IMR-90 (cell line): ENCODE data around the gene LRRC18. TPM values are rescaled to one million over a fixed set of nuclear protein-coding genes. Genes with fewer than 3 reads are reported as not detected.

Experiments used
- ATAC-seq: fragments of 200-7000 bp; cut with Tn5 transposase; 2 replicates; pipeline ENCODE4 v1.9.1; 2020; ENCODE audit warnings: low read depth, mild to moderate bottlenecking, moderate library complexity
- BruUV-seq: library from RNA; stranded (reverse); fragments of 400-500 nt; replicated peaks from 2 replicates; lab custom pipeline; 2021; lab: Mats Ljungman, UMichigan
- CTCF ChIA-PET: fragments of 300-600 bp; formaldehyde crosslinking; extraction: SDS; loops from one replicate; lab custom pipeline; 2021; ENCODE audit warnings: antibody characterized with exemption; lab: Yijun Ruan, JAX
- POLR2A ChIA-PET: fragments of 300-600 bp; sonication (Branson Sonifier 250); formaldehyde crosslinking; loops from one replicate; lab custom pipeline; 2022; ENCODE audit warnings: antibody characterized with exemption; ENCODE audit not compliant: unreplicated experiment; lab: Charles Lee
- DNase-seq: peaks from one replicate; pipeline ENCODE4 v3.0.0; 2013
- H2AFZ ChIP-seq: replicated peaks from 2 replicates; pipeline ENCODE3; 2013; ENCODE audit warnings: low read length, mild to moderate bottlenecking; ENCODE audit not compliant: poor library complexity
- H2AK5ac ChIP-seq: 2 replicates; pipeline ENCODE4 v1.6.1; 2013; ENCODE audit warnings: low read depth, low read length, inconsistent platforms
- H2AK9ac ChIP-seq: replicated peaks from 2 replicates; pipeline ENCODE3; 2013; ENCODE audit warnings: mild to moderate bottlenecking, low read depth, low read length, moderate library complexity; ENCODE audit not compliant: poor library complexity
- H2BK120ac ChIP-seq: 2 replicates; pipeline ENCODE4 v1.6.1; 2013; ENCODE audit warnings: low read depth, low read length, inconsistent platforms
- H2BK15ac ChIP-seq: 3 replicates; pipeline ENCODE4 v1.6.1; 2013; ENCODE audit warnings: low read depth, low read length, inconsistent platforms
- H2BK20ac ChIP-seq: 2 replicates; pipeline ENCODE4 v1.6.1; 2013; ENCODE audit warnings: low read depth, mild to moderate bottlenecking, inconsistent platforms, low read length, moderate library complexity
- H2BK5ac ChIP-seq: 2 replicates; pipeline ENCODE4 v1.6.1; 2013; ENCODE audit warnings: mild to moderate bottlenecking, low read depth, low read length, inconsistent platforms; ENCODE audit not compliant: poor library complexity, severe bottlenecking
- H3K14ac ChIP-seq: replicated peaks from 2 replicates; pipeline ENCODE4 v1.6.1; 2013; ENCODE audit warnings: low read depth, low read length, inconsistent platforms
- H3K18ac ChIP-seq: 2 replicates; pipeline ENCODE4 v1.6.1; 2013; ENCODE audit warnings: low read depth, low read length, control low read depth
- H3K23ac ChIP-seq: 2 replicates; pipeline ENCODE4 v1.6.1; 2013; ENCODE audit warnings: low read depth, low read length, inconsistent platforms
- H3K27ac ChIP-seq: 2 replicates; pipeline ENCODE4 v1.5.1; 2013; ENCODE audit warnings: mild to moderate bottlenecking, control low read depth, low read length; ENCODE audit not compliant: insufficient read depth
- H3K27me3 ChIP-seq: 2 replicates; pipeline ENCODE4 v1.6.1; 2013; ENCODE audit warnings: low read length; ENCODE audit not compliant: control insufficient read depth, insufficient read depth
- H3K36me3 ChIP-seq: 2 replicates; pipeline ENCODE4 v1.6.1; 2013; ENCODE audit warnings: low read length, mixed read lengths; ENCODE audit not compliant: control insufficient read depth, insufficient read depth
- H3K4ac ChIP-seq: 2 replicates; pipeline ENCODE4 v1.6.1; 2013; ENCODE audit warnings: low read depth, low read length, inconsistent platforms
- H3K4me1 ChIP-seq: 2 replicates; pipeline ENCODE4 v1.6.1; 2013; ENCODE audit warnings: low read length, mixed read lengths; ENCODE audit not compliant: control insufficient read depth, insufficient read depth
- H3K4me2 ChIP-seq: 2 replicates; pipeline ENCODE4 v1.6.1; 2013; ENCODE audit warnings: low read depth, mild to moderate bottlenecking, control low read depth, low read length, moderate library complexity
- H3K4me3 ChIP-seq: 2 replicates; pipeline ENCODE4 v1.5.1; 2013; ENCODE audit warnings: low read depth, mild to moderate bottlenecking, control low read depth, low read length, moderate library complexity; ENCODE audit not compliant: insufficient read depth
- H3K56ac ChIP-seq: 2 replicates; pipeline ENCODE4 v1.6.1; 2013; ENCODE audit warnings: low read length, inconsistent platforms; ENCODE audit not compliant: insufficient read depth; ENCODE audit errors: extremely low read depth
- H3K79me1 ChIP-seq, 2 experiments: 2 replicates each; pipeline ENCODE4 v1.6.1; 2013; ENCODE audit warnings: low read length in 2 of 2, inconsistent platforms in 1 of 2, low read depth in 1 of 2
- H3K9ac ChIP-seq: 2 replicates; pipeline ENCODE4 v1.6.1; 2013; ENCODE audit warnings: low read depth, low read length, control low read depth
- H3K9me1 ChIP-seq: 2 replicates; pipeline ENCODE4 v1.6.1; 2013; ENCODE audit warnings: low read length, inconsistent platforms; ENCODE audit not compliant: insufficient read depth
- H3K9me3 ChIP-seq: 2 replicates; pipeline ENCODE4 v1.6.1; 2013; ENCODE audit warnings: low read length; ENCODE audit not compliant: control insufficient read depth, insufficient read depth
- H4K20me1 ChIP-seq: 2 replicates; pipeline ENCODE4 v1.6.1; 2013; ENCODE audit warnings: low read length, inconsistent platforms; ENCODE audit not compliant: insufficient read depth
- H4K5ac ChIP-seq: 2 replicates; pipeline ENCODE4 v1.6.1; 2013; ENCODE audit warnings: mild to moderate bottlenecking, low read depth, low read length, control low read depth
- H4K8ac ChIP-seq, 2 experiments: 2 replicates each; pipeline ENCODE4 v1.6.1; 2013; ENCODE audit warnings: low read depth in 2 of 2, low read length in 2 of 2, control low read depth in 1 of 2, inconsistent platforms in 1 of 2
- H4K91ac ChIP-seq: 2 replicates; pipeline ENCODE4 v1.6.1; 2013; ENCODE audit warnings: low read depth, low read length, inconsistent platforms; ENCODE audit not compliant: insufficient read depth
- CEBPB ChIP-seq: IDR thresholded peaks from 2 replicates; pipeline ENCODE4 v1.6.1; 2012; ENCODE audit warnings: low read depth, low read length, improper control_type of control experiment
- ELK1 ChIP-seq: fragments of 150-350 bp; IDR thresholded peaks from 2 replicates; pipeline ENCODE4 v1.6.1; 2016; ENCODE audit warnings: low read depth, mild to moderate bottlenecking, low read length, moderate library complexity, borderline replicate concordance
- WGBS, 2 experiments: methylation state at CpG; one replicate each; pipeline versions ENCODE4 v1.1.5 to v1.1.7; 2013; ENCODE audit warnings: missing lambda C conversion rate in 2 of 2; ENCODE audit not compliant: insufficient read length in 1 of 2; ENCODE audit errors: extremely low coverage in 2 of 2; 5-methylcytosine and 5-hydroxymethylcytosine counted together
- dilution Hi-C: fragments of 300-500 bp; cut with HindIII; formaldehyde crosslinking; loops from one replicate; pipeline ENCODE4 v1.14.3; 2018; ENCODE audit warnings: low sequenced_read_pairs; ENCODE audit not compliant: unreplicated experiment
- in situ Hi-C: fragments of 300-500 bp; cut with MboI; formaldehyde crosslinking; loops from 3 replicates; pipeline ENCODE4 v1.14.3; 2019; ENCODE audit warnings: low sequenced_read_pairs, inconsistent platforms, mixed read lengths
- intact Hi-C: fragments of 100-400 bp; cut with micrococcal nuclease; formaldehyde crosslinking; loops from 2 replicates; pipeline ENCODE4 v1.10.0; 2022
- polyA plus RNA-seq, 3 experiments: library from polyadenylated mRNA; depleted of rRNA; stranded (reverse); fragments of >200 nt; gene quantifications; 2 replicates each; pipeline ENCODE4 v1.2.3, GENCODE V29; 2012; ENCODE audit warnings: low replicate concordance in 1 of 3
- total RNA-seq: library from RNA; depleted of rRNA; stranded (reverse); fragments of >200 nt; gene quantifications from 2 replicates; pipeline ENCODE4 v1.2.3, GENCODE V29; 2012

LRRC18 gene
- total and polyA plus RNA-seq, 2 of the 4 experiments (the other 2 are of a cell fraction) = not detected

GRCh38 chr10:48978318-48978717 lies 38.7 kb upstream of the LRRC18 start:
- Histone ChIP-seq H3K4ac (no peak overlapping the region), H3K56ac (no peak overlapping the region), H3K27me3 (peaks cover 18% of the 10 kb centered on the region), H3K23ac (no peak overlapping the region), H3K36me3 (no peaks in the 10 kb centered on the region), H4K5ac (no peak overlapping the region), H3K27ac (no peak overlapping the region), H2BK15ac (no peak overlapping the region), H2BK20ac (no peak overlapping the region), H2AK9ac (no peak overlapping the region), H2AK5ac (no peak overlapping the region), H3K4me2 (no peak overlapping the region), H3K4me1 (no peaks in the 10 kb centered on the region), H3K18ac (no peak overlapping the region), H2BK5ac (no peak overlapping the region), H4K20me1 (no peaks in the 10 kb centered on the region), H4K91ac (no peak overlapping the region), H3K14ac (no peak overlapping the region), H2BK120ac (no peak overlapping the region), H3K9me3 (no peaks in the 10 kb centered on the region), H3K4me3 (no peak overlapping the region), H3K79me1 (no peaks in the 10 kb centered on the region), H3K9me1 (no peaks in the 10 kb centered on the region), H2AFZ (no peak overlapping the region), H4K8ac (no peak overlapping the region), H3K9ac (no peak overlapping the region)
- DNase-seq (no peak), ATAC-seq (no peak)
- no peak for TF ChIP-seq ELK1
- TF ChIP-seq CEBPB = no peak
- ChIA-PET CTCF (no interaction called here), POLR2A (no interaction called here)
- intact Hi-C loops = loop anchor here (10.0 kb wide), 1 partner anchor 314 kb away; no protein-coding TSS in a partner anchor
- no TSS peak for BruUV-seq
- WGBS, 2 experiments = no CpG with 5 or more reads among the region's 5 CpGs
- dilution Hi-C loops = no loop called here
- in situ Hi-C loops = loop anchor here (5.0 kb wide), 1 partner anchor 534 kb away; no protein-coding TSS in a partner anchor
